ENCODE measurements around the gene POU2F3. TPM values are rescaled to one million over a fixed set of nuclear protein-coding genes. Genes with fewer than 3 reads are reported as not detected.

POU2F3 gene
- total and polyA plus RNA-seq, 2 of the 13 experiments (the other 11 are each of a cell fraction or from before 2014, with no cell fraction given): not detected

DNA sequence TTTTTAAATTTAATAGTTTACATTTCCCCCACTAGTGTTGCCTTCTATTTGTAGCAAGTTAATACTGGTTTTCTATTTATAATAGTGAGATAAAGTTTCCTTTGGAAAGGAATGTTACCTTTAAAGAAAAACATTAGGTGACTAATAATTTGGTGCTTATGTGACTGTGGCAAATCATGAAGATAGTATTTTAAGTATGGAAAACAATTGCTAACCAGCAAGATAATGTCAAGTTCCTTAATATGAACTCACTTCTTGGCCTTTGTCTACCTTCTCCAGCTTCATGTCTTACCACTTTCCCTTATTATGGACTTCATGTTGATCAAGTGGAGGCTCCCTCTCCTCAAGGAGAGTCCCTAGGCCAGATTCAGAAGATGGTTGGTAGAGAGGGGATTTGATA lies 123.5 kb downstream of the POU2F3 start:
- no peak overlapping the region for H3K27ac ChIP-seq (ENCODE audit: extremely low read length, insufficient read depth, low read length)
- no peaks in the 10 kb centered on the region; the same call in 1 of the 2 replicates for H4K20me1 ChIP-seq (ENCODE audit: insufficient read depth, low read length)
- no peak overlapping the region for H3K4me3 ChIP-seq (replicated peaks in 1 of 3; ENCODE audit: insufficient read depth in 1 of 3, low read depth in 2 of 3, low read length in 3 of 3)
- no peak overlapping the region for H2AFZ ChIP-seq (ENCODE audit: low read length)
- peaks cover 0 to 1% of the 10 kb centered on the region in 2 experiments; a peak in 1 of 5 replicates for H3K36me3 ChIP-seq (replicated peaks in 1 of 2; ENCODE audit: control insufficient read depth in 1 of 2, insufficient read depth in 2 of 2, low read length in 2 of 2)
- TF ChIP-seq ZSCAN29 (CRISPR knock-in tag; conservative IDR thresholded peaks at IDR 0.05): no peak
- no peak for TF ChIP-seq CHD2 (IDR thresholded peaks at IDR 0.05; ENCODE audit: low read depth, low read length)
- TF ChIP-seq TP53 (CRISPR knock-in tag; conservative IDR thresholded peaks at IDR 0.05): no peak
- TF ChIP-seq SMARCC2 (IDR thresholded peaks at IDR 0.05): no peak
- TF ChIP-seq ZNF850 (CRISPR knock-in tag; conservative IDR thresholded peaks at IDR 0.05): no peak
- no peak for TF ChIP-seq RXRB (CRISPR knock-in tag; IDR thresholded peaks at IDR 0.05; ENCODE audit: borderline replicate concordance)
- TF ChIP-seq, protein P1, sequence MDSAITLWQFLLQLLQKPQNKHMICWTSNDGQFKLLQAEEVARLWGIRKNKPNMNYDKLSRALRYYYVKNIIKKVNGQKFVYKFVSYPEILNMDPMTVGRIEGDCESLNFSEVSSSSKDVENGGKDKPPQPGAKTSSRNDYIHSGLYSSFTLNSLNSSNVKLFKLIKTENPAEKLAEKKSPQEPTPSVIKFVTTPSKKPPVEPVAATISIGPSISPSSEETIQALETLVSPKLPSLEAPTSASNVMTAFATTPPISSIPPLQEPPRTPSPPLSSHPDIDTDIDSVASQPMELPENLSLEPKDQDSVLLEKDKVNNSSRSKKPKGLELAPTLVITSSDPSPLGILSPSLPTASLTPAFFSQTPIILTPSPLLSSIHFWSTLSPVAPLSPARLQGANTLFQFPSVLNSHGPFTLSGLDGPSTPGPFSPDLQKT (CRISPR knock-in tag; IDR thresholded peaks at IDR 0.05; ENCODE audit: borderline replicate concordance): no peak
- TF ChIP-seq ZNF382 (CRISPR knock-in tag; IDR thresholded peaks at IDR 0.05; ENCODE audit: borderline replicate concordance): no peak
- TF ChIP-seq, protein P2, sequence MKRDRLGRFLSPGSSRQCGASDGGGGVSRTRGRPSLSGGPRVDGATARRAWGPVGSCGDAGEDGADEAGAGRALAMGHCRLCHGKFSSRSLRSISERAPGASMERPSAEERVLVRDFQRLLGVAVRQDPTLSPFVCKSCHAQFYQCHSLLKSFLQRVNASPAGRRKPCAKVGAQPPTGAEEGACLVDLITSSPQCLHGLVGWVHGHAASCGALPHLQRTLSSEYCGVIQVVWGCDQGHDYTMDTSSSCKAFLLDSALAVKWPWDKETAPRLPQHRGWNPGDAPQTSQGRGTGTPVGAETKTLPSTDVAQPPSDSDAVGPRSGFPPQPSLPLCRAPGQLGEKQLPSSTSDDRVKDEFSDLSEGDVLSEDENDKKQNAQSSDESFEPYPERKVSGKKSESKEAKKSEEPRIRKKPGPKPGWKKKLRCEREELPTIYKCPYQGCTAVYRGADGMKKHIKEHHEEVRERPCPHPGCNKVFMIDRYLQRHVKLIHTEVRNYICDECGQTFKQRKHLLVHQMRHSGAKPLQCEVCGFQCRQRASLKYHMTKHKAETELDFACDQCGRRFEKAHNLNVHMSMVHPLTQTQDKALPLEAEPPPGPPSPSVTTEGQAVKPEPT (CRISPR knock-in tag; IDR thresholded peaks at IDR 0.05; ENCODE audit: low read depth): no peak
- no peak for TF ChIP-seq CBFB (CRISPR knock-in tag; IDR thresholded peaks at IDR 0.05)
- H3K27me3 ChIP-seq (ENCODE audit: control insufficient read depth in 1 of 2, insufficient read depth in 2 of 2, low read length in 2 of 2): no peaks in the 10 kb centered on the region
- H3K4me1 ChIP-seq (ENCODE audit: insufficient read depth, low read length): no peaks in the 10 kb centered on the region; the same call in 1 of the 2 replicates
- POLR2A ChIA-PET: no interaction called here
- no peak for FAIRE-seq
- CTCF ChIA-PET (ENCODE audit: low intra/inter-chr PET ratio, low total read pairs): no interaction called here
- intact Hi-C loops (cut with micrococcal nuclease; ENCODE audit: unreplicated experiment) (no loop called here), in situ Hi-C loops (cut with HindIII; ENCODE audit: extremely low pct_ligation_motif_present, low pct_unique_long_range_greater_than_20kb) (no loop called here)
- no peak overlapping the region for H3K9ac ChIP-seq (ENCODE audit: insufficient read depth, low read depth, low read length)
- peaks cover 78% of the 10 kb centered on the region for H3K79me2 ChIP-seq (ENCODE audit: insufficient read depth, low read length)
- BruUV-seq (replicated peaks): no TSS peak
- no peak for DNase-seq (ENCODE audit: low spot score)
- no peak for ATAC-seq
- H3K9me3 ChIP-seq (ENCODE audit: low read length): no peaks in the 10 kb centered on the region
- no peak overlapping the region for H3K4me2 ChIP-seq (ENCODE audit: low read depth, low read length)
